ENCODE measurements around the gene INTS1.

DNA sequence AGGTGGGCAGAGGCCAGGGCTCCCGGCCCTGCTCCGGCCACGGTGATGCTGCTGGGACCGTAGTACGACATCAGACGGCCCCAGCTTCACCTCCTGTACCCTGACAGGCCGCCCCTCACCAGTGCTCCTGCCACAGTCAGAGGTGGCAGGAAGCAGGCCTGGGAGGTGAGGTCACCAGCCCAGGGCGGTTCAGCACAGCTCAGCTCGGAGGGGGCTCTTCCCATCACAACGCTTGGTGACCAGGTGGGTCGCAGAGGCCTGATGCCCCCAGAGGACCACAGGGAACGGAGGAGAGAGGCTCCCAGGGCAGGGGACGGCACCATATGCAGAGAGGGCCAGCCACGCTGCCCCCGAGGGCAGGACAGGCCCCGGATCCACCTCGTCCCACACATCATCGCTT, 53.8 kb downstream of the INTS1 start:
- TF ChIP-seq CTCF (IDR thresholded peaks at IDR 0.05) (no peak), EP300 (IDR thresholded peaks at IDR 0.05) (no peak), POLR2A (IDR thresholded peaks at IDR 0.05; ENCODE audit: low read depth) (no peak), POLR2AphosphoS5 (IDR thresholded peaks at IDR 0.05) (no peak)
